NCI-H146 treated with DMSO at 0.1 percent for 48 hours (cell line): Measurements from ENCODE around the gene AZIN2.

ENCODE experiments used
- DNase-seq: peaks from one replicate; lab custom pipeline; 2025; ENCODE audit not compliant: unreplicated experiment; lab: John Stamatoyannopoulos, UW

The AZIN2 gene

DNA sequence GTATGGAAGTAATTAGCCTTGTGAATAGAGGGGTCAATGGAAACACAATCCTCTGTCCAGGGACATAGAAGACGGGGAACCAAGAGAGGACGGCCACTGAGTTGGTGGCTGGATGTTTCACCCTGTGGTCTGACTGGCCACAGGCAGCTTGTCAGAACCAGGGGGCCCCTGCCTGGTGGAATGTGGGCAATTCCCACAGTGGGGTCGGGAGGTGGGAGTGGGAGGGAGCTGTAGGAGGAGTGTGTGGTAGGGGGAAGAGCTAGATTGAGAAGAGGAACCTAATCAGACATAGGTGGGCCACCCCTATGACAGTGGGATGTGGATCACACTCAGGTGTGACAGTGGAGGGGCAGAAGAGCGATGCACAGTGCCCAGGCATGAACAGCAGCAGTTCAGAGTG lies 69.6 kb downstream of the AZIN2 start:
- no peak for DNase-seq

DNA sequence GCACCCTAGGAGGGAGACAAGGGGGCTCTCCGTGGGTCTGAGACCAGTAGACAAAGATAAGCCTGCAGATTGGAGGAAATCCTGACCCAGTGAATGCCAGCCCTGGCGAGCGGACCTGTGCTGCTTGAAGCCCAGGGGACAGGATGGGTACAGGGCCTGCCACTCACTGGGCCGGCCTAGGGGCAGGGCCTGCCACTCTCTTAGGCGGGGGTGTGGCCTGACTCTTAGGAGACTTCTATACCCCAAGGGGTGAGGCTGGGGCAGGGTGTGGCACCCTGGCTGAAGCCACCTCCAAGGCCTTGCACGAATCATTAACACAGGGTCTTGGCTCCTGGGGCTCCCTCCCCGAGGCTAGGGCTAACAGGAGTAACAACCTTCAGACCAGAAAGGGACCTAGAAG lies 70.2 kb downstream of the AZIN2 start:
- no peak for DNase-seq

DNA sequence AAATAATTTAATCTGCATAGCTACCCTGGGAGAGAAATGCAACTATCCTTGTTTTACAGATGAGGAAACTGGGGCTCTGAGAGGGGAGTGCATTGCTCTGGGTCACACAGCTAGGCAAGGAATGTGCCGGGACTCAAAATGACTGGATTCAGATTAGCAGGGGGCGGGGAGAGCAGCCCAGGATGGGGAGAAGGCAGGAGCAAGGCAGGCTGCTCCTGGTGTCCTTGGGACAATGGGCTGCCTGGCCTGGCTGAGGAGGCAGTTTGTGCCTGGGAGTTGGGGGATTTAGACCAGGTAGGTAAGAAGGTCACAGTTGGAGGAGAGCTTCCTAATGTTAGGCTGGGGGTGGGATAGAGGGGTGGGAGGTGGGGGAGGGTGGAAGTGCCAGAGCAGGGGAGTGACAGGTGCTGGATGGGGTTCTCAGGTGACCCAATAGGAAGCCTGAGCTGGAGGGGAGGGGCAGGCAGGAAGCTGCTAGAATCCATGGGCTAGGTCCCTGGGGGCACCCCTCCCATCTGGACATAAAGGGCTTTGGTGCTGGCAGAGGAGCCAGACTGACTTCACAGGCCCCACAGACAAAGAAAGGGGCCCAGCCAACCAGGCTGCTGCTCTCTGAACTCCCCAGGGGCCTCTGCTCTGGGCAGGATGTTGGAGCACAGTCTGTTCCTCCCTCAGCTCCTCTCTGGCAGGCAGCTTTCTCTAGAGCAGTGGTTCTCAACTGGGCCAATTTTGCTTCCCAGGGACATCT lies 71.9 kb downstream of the AZIN2 start:
- no peak for DNase-seq

DNA sequence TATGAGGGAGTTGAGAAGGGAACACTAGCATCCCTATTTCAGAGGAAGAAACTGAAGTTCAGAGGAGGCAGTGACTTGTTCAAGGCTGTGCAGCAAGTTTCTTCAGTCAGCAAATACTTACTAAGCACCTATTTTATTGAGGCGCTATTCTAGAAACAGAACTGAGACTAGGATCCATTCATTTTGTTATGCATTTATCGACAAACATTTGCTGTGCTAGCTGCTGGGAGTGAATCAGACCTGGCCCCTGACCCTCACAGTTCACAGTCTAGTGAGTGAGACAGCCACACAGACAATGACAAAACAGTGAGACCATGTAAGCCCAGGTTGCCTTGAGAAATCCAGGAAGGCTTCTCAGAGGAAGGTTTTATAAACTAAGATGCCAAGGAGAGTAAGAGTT lies 72.7 kb downstream of the AZIN2 start:
- no peak for DNase-seq

DNA sequence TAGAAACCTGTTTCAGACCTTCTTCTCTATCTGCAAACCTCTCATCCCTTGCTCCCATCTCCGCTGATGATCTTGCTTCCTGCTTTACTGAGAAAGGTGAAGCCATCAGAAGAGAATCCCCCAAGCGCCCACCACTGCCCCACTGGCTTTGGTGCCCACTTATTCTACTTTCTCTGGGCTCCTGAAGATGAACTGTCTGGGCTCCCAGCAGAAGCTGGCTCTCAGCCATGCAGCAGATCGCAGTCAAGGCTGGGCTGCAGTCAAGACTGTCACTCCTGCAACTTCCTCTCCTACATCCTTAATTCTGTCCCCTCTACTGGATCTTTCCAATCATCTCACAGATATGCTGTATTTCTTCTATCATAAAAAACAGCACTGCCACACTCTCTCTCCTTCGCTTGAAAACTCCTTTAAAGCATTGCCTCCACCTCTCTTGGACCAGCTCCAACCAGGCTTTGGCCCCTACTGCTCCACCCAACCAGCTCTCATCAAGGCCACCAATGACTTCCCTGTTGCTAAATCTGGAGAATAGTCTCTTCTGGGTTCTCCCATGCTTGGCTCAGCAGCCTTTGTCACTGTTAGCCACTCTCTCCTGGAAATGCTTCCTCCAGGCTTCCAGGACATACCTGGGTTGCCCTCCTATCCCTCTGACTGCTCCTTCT lies 75.1 kb downstream of the AZIN2 start:
- DNase-seq, result no peak

DNA sequence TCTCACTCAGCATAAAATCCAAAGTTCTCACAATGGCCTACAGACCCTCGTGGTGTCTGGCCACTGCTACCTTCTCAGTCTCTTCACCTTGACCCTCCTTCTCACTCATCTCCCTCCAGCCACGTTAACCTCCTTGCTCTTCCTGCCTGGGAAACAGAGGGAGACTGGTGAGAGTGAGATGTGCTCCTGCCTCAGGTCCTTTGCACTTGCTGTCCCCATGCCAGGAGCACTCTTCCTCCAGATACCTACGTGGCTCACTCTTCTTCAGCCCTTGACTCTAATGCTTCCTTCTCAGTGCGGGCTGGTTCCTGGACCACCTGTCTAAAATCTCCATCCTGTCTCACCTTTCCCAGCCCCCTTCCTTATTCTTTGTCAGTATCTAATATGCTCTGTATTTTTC lies 76.2 kb downstream of the AZIN2 start:
- no peak for DNase-seq

DNA sequence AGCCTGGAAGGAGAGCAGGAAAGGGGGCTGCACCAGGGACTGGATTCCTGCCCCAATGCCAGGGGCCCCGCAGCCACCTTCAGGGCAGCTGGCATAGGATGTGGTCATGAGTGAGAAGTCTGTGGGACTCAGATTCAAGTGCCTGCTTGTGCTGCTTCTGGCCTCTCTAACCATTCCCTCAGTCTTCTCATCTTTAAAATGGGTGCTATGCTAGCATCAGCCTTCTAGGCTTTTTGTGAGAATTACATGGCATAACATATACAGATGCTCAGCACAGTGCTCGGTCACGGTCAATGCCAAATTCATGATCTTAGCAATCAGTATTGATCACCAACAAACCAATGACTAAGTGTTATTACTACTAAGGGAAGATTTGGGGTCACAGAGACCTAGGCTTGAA lies 77.4 kb downstream of the AZIN2 start:
- DNase-seq, result no peak

DNA sequence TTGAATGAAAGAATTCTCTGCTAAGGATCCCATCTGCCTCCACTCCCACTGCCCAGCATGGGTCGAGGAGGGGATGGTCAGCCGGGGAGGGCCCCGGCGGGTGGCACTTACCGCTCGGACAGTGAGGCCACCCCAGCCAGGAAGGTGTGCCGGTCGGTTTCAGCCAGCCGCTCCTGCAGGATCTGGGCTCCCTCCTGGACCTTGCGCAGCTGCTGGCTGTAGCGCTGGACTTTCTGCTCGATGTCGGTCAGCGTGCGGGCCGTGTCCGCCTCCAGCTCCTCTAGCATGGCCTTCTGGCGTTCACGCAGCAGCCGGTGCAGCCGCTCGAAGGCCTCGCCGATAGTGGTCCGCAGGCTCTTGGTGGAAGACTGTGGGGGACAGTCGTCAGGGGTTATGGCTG lies 78.6 kb downstream of the AZIN2 start:
- DNase-seq, result no peak

DNA sequence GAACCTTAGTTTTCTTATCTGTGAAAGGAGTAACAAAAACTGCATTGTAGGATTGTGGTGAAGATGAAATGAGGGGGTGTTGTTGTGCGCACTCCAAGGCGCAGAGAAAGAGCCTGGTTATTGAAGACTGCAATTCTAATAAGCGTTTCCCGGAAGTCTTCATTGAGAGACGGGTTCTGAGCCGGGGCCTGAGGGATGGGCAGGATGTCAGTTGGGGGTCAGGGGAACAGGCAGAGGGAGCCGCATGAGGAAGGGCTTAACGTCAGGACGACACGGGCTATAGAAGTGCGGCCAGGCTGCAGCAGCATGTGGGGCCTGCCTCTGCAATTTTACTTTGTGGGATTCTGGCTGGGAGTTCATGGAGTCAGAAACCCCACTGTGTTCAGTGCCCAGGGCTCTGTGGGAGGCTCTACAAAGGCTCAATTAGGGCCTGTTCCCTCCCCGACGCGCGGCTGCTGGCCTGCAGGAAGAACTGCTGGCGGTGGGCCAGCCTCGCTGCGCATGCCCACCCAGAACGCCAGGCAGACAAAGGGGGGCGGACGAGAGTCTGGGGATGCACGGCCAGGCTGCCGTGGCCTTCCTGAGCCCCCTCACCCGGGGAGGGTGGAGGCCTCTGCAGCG lies 80.2 kb downstream of the AZIN2 start:
- peak; percentile 68 for DNase-seq

DNA sequence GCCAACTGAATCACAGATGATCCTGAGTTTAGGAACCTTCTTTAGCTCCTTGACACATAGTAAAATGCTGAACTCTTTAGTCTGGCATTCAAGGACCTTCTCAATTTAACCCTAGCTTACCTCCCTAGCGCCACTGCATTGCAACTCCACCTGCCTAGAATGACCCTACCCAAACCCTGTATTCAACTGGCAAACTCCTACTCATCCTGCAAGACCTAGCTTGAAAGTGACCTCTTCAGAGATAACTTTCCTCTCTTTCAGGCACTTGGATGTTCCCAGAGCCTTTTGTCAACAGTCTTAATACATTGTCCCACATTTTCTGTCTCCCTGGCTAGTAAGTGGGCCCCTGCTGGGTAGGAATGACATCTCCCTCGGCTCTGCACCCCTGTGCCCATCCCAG lies 81.2 kb downstream of the AZIN2 start:
- no peak for DNase-seq

DNA sequence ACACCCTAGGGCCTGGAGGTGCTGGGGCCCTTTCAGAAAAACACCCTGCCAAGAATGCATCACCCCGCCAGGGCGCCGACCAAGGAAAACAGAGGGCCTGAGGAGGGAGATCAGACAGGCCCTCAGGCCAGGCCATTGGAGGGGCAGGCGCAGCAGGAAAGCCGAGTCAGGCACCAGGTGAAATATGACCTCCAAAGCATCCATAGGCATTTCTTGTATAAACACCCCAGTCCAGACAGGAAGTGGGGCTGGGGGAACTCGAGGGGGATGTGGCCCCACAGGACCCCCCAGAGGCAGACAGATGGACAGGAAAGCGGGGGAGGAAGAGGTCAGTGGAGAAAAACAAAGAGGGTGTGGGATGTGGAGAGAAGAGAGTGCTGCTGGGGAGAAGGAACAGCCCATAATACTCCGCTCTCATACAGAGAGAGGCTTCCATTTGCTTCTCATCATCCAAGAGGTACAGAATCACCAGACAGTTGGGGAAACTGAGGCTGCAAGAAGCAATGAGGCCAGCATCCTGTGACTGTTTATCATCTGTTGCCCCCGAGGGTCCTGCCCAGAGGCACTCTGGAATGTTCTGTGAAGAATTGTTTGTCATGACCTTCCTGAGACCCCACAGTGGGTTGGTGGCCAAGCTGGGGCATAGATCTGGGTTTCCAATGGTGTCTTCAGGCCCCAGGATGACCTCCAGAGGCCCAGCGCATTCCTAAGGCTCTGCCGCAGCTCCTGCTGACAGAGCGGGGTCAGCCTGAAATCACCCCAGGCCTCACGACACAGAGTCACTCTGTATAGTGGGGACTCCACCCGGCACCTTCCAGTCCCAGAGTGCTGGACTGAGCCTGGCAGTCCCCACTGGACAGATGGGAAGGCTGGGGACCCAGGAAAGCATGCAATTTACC lies 82.9 kb downstream of the AZIN2 start:
- DNase-seq, result no peak

DNA sequence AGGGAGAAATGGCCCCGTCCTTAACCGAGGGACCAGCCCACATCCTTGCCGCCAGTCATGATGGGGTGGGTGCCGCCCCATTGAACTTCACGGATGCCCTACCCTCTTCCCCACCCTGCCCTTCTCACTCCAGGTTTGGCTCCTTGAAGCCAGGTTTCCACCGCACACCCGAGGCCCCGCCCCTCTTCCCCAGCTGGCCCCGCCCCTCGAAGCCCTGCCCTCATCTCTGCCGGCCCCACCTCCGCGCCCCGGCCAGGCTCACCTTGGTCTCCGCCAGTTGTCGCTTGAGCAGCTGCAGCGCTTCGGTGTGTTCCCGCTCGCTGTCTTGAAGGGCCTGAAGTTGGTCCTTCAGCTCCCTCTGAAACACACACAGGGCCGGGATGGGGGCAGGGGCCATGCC lies 84.3 kb downstream of the AZIN2 start:
- no peak for DNase-seq

DNA sequence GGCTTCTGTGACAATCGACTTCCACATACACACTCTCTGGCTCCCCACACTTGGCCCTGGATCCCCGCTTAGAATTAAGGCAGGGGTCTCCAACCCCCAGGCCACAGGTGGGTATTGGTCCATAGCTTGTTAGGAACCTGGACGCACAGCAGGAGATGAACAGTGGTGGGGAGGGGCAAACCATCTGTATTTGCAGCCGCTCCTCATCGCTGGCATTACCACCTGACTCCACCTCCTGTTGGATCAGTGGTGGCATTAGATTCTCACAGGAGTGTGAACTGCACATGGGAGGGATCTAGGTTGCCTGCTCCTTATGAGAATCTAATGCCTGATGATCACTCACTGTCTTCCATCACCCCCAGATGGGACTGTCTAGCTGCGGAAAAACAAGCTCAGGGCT lies 84.9 kb downstream of the AZIN2 start:
- DNase-seq, result no peak

DNA sequence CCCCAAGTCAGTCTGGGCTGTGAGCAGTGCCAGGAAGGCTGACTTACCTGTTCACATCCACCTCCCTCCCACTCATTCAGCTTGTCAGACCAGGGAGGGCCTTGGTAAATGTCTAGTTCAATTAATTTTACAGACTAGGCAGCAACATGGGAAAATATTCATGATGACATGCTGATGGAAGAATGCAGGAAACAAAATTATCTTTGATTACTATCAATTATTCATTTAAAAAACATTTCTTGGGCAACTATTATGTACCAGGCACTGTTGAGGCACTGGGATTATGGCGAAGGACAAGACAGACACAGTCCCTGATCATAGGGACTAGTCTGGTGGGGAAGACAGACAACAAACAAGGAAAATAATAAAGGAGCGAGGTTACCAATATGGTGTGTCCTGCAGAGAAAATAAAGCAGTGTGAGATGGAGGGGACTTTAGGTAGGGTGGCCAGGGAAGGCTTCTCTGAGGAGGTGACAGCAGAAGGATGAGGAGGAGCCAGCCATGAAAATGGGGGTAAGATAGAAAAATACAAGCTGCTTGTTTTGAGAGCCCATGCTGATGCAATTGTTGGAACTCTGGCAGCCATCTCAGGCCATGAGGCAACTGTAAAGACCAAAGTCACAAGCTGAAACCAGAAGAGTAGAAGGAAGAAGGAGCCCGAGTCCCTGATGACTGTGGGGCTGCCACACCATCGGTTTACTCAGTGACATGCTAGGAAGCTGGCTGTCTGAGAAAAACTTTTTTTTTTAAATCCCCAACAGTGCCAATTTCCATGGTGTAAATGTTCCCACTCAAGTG lies 86.9 kb downstream of the AZIN2 start:
- DNase-seq, result no peak

DNA sequence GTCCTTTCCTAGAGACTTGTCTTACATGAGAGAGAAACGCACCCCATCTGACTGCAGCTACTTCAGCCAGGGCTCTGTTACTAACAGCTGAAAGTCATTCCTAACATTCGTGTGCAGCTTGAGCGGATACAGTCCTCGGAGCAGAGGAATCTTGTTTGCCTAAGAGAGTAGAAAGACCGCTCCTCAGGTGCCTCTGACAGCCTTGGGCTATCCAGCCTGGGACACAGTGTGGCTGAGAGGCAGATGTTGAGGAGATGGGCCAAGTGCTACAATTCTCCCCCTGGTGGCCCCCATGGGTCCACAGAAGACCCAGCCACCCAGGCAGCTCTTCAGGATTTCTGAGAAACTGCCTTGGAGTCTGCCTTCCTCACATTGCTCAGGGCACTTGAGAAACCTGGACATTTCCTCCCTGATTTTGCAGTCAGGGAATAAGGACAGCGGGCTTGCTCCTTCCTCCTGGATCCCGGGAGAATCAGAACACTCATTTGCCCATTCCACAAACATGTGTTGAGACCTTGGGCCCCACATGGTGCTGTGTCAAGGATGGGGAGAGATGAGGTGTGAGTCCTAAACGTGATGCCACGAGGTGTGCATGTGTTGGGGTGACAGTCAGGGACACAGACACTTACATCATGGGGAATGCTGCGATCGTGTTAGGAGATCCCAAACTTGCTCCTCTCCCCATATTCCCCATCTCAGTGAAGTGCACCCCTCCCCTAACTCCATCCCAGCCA lies 87.8 kb downstream of the AZIN2 start:
- no peak for DNase-seq

DNA sequence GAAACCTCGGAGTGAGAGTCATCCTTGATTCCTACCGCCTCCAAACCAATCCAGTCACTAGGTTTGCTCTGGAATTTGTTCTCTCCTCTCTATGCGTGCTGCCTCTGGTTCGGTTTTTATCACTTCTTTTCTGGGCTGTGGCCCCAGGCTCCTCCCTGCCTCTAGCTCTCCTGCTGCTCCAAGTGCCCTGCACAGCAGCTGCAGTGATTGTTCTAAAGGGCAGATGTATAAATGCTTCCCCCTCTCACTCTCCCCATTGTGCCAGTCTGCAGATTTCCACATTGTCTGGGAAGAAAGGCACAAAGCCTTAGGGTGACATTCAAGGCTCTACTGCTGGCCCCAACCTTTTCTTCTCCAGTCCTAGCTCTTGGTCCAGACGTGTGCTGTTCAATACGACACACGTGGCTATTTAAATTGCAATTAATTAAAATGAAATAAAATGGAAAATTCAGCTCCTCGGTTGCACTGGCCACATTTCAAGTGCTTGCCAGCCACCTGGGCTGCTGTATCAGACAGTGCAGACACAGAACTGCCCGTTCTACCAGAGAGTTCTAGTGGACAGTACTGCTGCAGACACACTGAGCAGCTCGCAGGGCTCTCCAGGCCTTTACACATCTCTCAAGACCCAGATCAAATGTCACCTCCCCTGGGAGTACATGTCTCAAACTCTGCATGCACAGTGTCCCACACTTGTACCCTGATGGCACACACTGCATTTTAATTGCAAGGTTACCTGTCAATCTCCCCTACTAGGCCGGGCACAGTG lies 88.5 kb downstream of the AZIN2 start:
- peak; percentile 8 for DNase-seq
